Upper lobe of right lung (tissue), 1 donor: ENCODE results near the gene PAWR. TPM values are rescaled to one million over a fixed set of nuclear protein-coding genes. Genes with fewer than 3 reads are reported as not detected.
"Not testable (repeated sequence)": the region's sequence is repeated elsewhere in the genome, so short reads cannot be mapped to it uniquely, and the experiment has no call there.

Experiments used
- ATAC-seq: fragments of 200-7000 bp; cut with Tn5 transposase; one replicate; pipeline ENCODE4 v1.9.1; 2020; ENCODE audit warnings: mild to moderate bottlenecking, moderate library complexity
- DNase-seq: peaks from one replicate; pipeline ENCODE4 v3.0.0-alpha.2; 2020
- H3K27ac ChIP-seq: fragments of 200-600 bp; one replicate; pipeline ENCODE4 v1.8.0; 2022
- H3K27me3 ChIP-seq: fragments of 200-600 bp; one replicate; pipeline ENCODE4 v1.8.0; 2022; ENCODE audit warnings: mild to moderate bottlenecking
- H3K36me3 ChIP-seq: fragments of 200-600 bp; one replicate; pipeline ENCODE4 v1.8.0; 2022
- H3K4me1 ChIP-seq: fragments of 200-600 bp; one replicate; pipeline ENCODE4 v1.8.0; 2022
- H3K4me3 ChIP-seq: fragments of 200-600 bp; one replicate; pipeline ENCODE4 v1.8.0; 2022; ENCODE audit warnings: mild to moderate bottlenecking
- H3K9me3 ChIP-seq: fragments of 200-600 bp; one replicate; pipeline ENCODE4 v1.8.0; 2022
- CTCF ChIP-seq: fragments of 200-600 bp; IDR thresholded peaks from one replicate; pipeline ENCODE4 v1.8.0; 2022; ENCODE audit warnings: antibody characterized with exemption
- intact Hi-C: fragments of 100-400 bp; cut with DNase I; formaldehyde crosslinking; loops from one replicate; pipeline ENCODE4 v1.11.0; 2022
- total RNA-seq: library from RNA; stranded (reverse); fragmentation: NEBNext Ultra II Directional; extraction: Animal tissue kit (Norgen Biotek cat#: 25700); gene quantifications from one replicate; pipeline ENCODE4 v1.2.1, GENCODE V29; 2021
- donor health status: DM: no; HTN: yes; CAD: no; lungs with severe emphysema.

PAWR gene
- total RNA-seq, 1 donor from 2014 or later, result 73.5 TPM

GRCh38 chr12:79635676-79636075 is 55.1 kb downstream of the PAWR start:
- Histone ChIP-seq H3K27me3 (no peaks in the 10 kb centered on the region), H3K9me3 (no peaks in the 10 kb centered on the region), H3K36me3 (no peaks in the 10 kb centered on the region), H3K27ac (no peak overlapping the region), H3K4me1 (no peaks in the 10 kb centered on the region), H3K4me3 (no peak overlapping the region)
- no peak for TF ChIP-seq CTCF
- ATAC-seq (no peak), DNase-seq (no peak)
- intact Hi-C loops, result no loop called here

- no peak for TF ChIP-seq CTCF
- H3K36me3 ChIP-seq, result no peaks in the 10 kb centered on the region
- H3K27ac ChIP-seq, result no peak overlapping the region
- intact Hi-C loops, result no loop called here
- H3K9me3 ChIP-seq, result no peaks in the 10 kb centered on the region
- H3K27me3 ChIP-seq, result no peaks in the 10 kb centered on the region
- no peak for DNase-seq
- ATAC-seq, result peak; percentile 29
- no peaks in the 10 kb centered on the region for H3K4me1 ChIP-seq
- H3K4me3 ChIP-seq, result no peak overlapping the region
Measured at GRCh38 chr12:79634957-79635471, 55.8 kb downstream of the PAWR start.

GRCh38 chr12:79629561-79629960 is 61.2 kb downstream of the PAWR start:
- ATAC-seq (no peak), DNase-seq (no peak)
- H3K27me3 ChIP-seq, result no peaks in the 10 kb centered on the region
- H3K36me3 ChIP-seq, result no peaks in the 10 kb centered on the region
- no peak for TF ChIP-seq CTCF
- H3K27ac ChIP-seq, result no peak overlapping the region
- H3K9me3 ChIP-seq, result no peaks in the 10 kb centered on the region
- H3K4me3 ChIP-seq, result no peak overlapping the region
- no peaks in the 10 kb centered on the region for H3K4me1 ChIP-seq
- intact Hi-C loops, result no loop called here

GRCh38 chr12:79626735-79627134 is 64.0 kb downstream of the PAWR start:
- intact Hi-C loops, result not testable (repeated sequence)

GRCh38 chr12:79624378-79624777 is 66.4 kb downstream of the PAWR start:
- no peak for ATAC-seq
- H3K4me3 ChIP-seq, result no peak overlapping the region
- intact Hi-C loops, result no loop called here

More at GRCh38 chr12:79626735-79627134, 64.0 kb downstream of the PAWR start:
- not testable (repeated sequence) for H3K4me1 ChIP-seq, H3K9me3 ChIP-seq, H3K27ac ChIP-seq, H3K36me3 ChIP-seq, H3K4me3 ChIP-seq, ATAC-seq, DNase-seq, H3K27me3 ChIP-seq

More at GRCh38 chr12:79624378-79624777, 66.4 kb downstream of the PAWR start:
- Histone ChIP-seq H3K27me3 (no peaks in the 10 kb centered on the region), H3K27ac (no peak overlapping the region), H3K4me1 (no peaks in the 10 kb centered on the region), H3K9me3 (no peaks in the 10 kb centered on the region), H3K36me3 (peaks cover 12% of the 10 kb centered on the region)
- DNase-seq, result no peak
- TF ChIP-seq CTCF, result no peak
